Measurements from ENCODE around the gene DOCK8. TPM values are rescaled to one million over a fixed set of nuclear protein-coding genes. Genes with fewer than 3 reads are reported as not detected.

Gene DOCK8
- total RNA-seq, 6 experiments from 2014 or later: 0.05 to 0.34 (median 0.20) TPM

- no peak for TF ChIP-seq CTCF (IDR thresholded peaks at IDR 0.05)
- Mint-ChIP-seq H3K9me3 (no peaks in the 10 kb centered on the region), H3K4me3 (no peak overlapping the region)
Observed at GRCh38 chr9:351916-352315, 137.3 kb downstream of the DOCK8 start.

GRCh38 chr9:353077-353476 lies 138.4 kb downstream of the DOCK8 start:
- Mint-ChIP-seq H3K36me3 (ENCODE audit: low read depth) (no peaks in the 10 kb centered on the region), H3K27ac (no peak overlapping the region), H3K27me3 (ENCODE audit: insufficient read depth) (peaks cover 10% of the 10 kb centered on the region), H3K4me3 (no peak overlapping the region), H3K9me3 (no peaks in the 10 kb centered on the region), H3K4me1 (ENCODE audit: low read depth) (no peaks in the 10 kb centered on the region)
- no peak for DNase-seq
- TF ChIP-seq CTCF (IDR thresholded peaks at IDR 0.05): no peak

More at GRCh38 chr9:351916-352315, 137.3 kb downstream of the DOCK8 start:
- Mint-ChIP-seq H3K27ac (no peak overlapping the region), H3K27me3 (ENCODE audit: insufficient read depth) (peaks cover 11% of the 10 kb centered on the region), H3K4me1 (ENCODE audit: low read depth) (no peaks in the 10 kb centered on the region), H3K36me3 (ENCODE audit: low read depth) (no peaks in the 10 kb centered on the region)
- DNase-seq: no peak

- peaks cover 7% of the 10 kb centered on the region for H3K27me3 Mint-ChIP-seq (ENCODE audit: insufficient read depth)
- DNase-seq: no peak
- H3K9me3 Mint-ChIP-seq: no peaks in the 10 kb centered on the region
- TF ChIP-seq CTCF (IDR thresholded peaks at IDR 0.05): no peak
- no peak overlapping the region for H3K4me3 Mint-ChIP-seq
- no peak overlapping the region for H3K27ac Mint-ChIP-seq
- H3K36me3 Mint-ChIP-seq (ENCODE audit: low read depth): no peaks in the 10 kb centered on the region
- H3K4me1 Mint-ChIP-seq (ENCODE audit: low read depth): no peaks in the 10 kb centered on the region
Observed at GRCh38 chr9:354453-354852, 139.8 kb downstream of the DOCK8 start.

GRCh38 chr9:357560-357959 lies 142.9 kb downstream of the DOCK8 start:
- Mint-ChIP-seq H3K36me3 (ENCODE audit: low read depth) (no peaks in the 10 kb centered on the region), H3K27ac (no peak overlapping the region), H3K4me1 (ENCODE audit: low read depth) (no peaks in the 10 kb centered on the region), H3K9me3 (no peaks in the 10 kb centered on the region), H3K4me3 (no peak overlapping the region), H3K27me3 (ENCODE audit: insufficient read depth) (peaks cover 10% of the 10 kb centered on the region; the same call in 1 of the 2 replicates)
- no peak for TF ChIP-seq CTCF (IDR thresholded peaks at IDR 0.05)
- DNase-seq: no peak

GRCh38 chr9:362561-363273 lies 148.1 kb downstream of the DOCK8 start:
- H3K27ac Mint-ChIP-seq: no peak overlapping the region
- H3K4me3 Mint-ChIP-seq: no peak overlapping the region
- H3K4me1 Mint-ChIP-seq (ENCODE audit: low read depth): no peaks in the 10 kb centered on the region
- no peaks in the 10 kb centered on the region for H3K9me3 Mint-ChIP-seq
- TF ChIP-seq CTCF (IDR thresholded peaks at IDR 0.05): no peak
- H3K27me3 Mint-ChIP-seq (ENCODE audit: insufficient read depth): peaks cover 5% of the 10 kb centered on the region; the same call in 1 of the 2 replicates
- no peak for DNase-seq
- H3K36me3 Mint-ChIP-seq (ENCODE audit: low read depth): no peaks in the 10 kb centered on the region

Measured in HFFc6 (cell line).